EH (cell line): ENCODE data around the gene MTERF4.

Experiments
- DNase-seq: peaks from one replicate; pipeline ENCODE4 v3.0.0-alpha.2; 2015; ENCODE audit warnings: low read depth

MTERF4 gene

GRCh38 chr2:241069821-241070281, 32.2 kb downstream of the MTERF4 start:
- DNase-seq, result no peak

GRCh38 chr2:241068942-241069810, 32.9 kb downstream of the MTERF4 start:
- no peak for DNase-seq

- no peak for DNase-seq
These were observed 33.7 kb downstream of the MTERF4 start for GRCh38 chr2:241068136-241068941.

- DNase-seq, result no peak
These were observed 34.5 kb downstream of the MTERF4 start for GRCh38 chr2:241067501-241068135.

- peak; percentile 14 for DNase-seq
These were observed 35.2 kb downstream of the MTERF4 start for GRCh38 chr2:241066893-241067341.

- DNase-seq, result no peak
These were observed 35.8 kb downstream of the MTERF4 start for GRCh38 chr2:241066171-241066892.

- DNase-seq, result no peak
These were observed 36.7 kb downstream of the MTERF4 start for GRCh38 chr2:241065355-241065803.

- DNase-seq, result no peak
These were observed 37.2 kb downstream of the MTERF4 start for GRCh38 chr2:241064802-241065354.

GRCh38 chr2:241064008-241064801, 37.9 kb downstream of the MTERF4 start:
- no peak for DNase-seq

- no peak for DNase-seq
These were observed 38.5 kb downstream of the MTERF4 start for GRCh38 chr2:241063587-241063986.

GRCh38 chr2:241063093-241063551, 39.0 kb downstream of the MTERF4 start:
- no peak for DNase-seq

- no peak for DNase-seq
These were observed 39.5 kb downstream of the MTERF4 start for GRCh38 chr2:241062389-241063092.

GRCh38 chr2:241061275-241061674, 40.8 kb downstream of the MTERF4 start:
- peak; percentile 17 for DNase-seq

GRCh38 chr2:241053576-241054251, 48.4 kb downstream of the MTERF4 start:
- DNase-seq, result no peak

- no peak for DNase-seq
These were observed 49.3 kb downstream of the MTERF4 start for GRCh38 chr2:241052677-241053360.

GRCh38 chr2:241051578-241052487, 50.3 kb downstream of the MTERF4 start:
- DNase-seq, result no peak
